Activated CD4-positive, alpha-beta T cell treated with anti-CD3 and anti-CD28 coated beads for 24 hours (primary cell): Measurements from ENCODE around the gene KCNE1.

Experiments used
- DNase-seq, 2 donors: peaks; one replicate each; pipeline ENCODE4 v3.0.0-alpha.2; 2020; ENCODE audit warnings: low read depth in 2 of 2

Gene KCNE1

GRCh38 chr21:34535886-34536285, 23.9 kb upstream of the KCNE1 start:
- DNase-seq: no peak

GRCh38 chr21:34534522-34534921, 22.5 kb upstream of the KCNE1 start:
- no peak for DNase-seq

- no peak for DNase-seq
These were observed 21.9 kb upstream of the KCNE1 start for GRCh38 chr21:34533938-34534337.

GRCh38 chr21:34531399-34531798, 19.4 kb upstream of the KCNE1 start:
- DNase-seq: no peak

GRCh38 chr21:34530261-34530660, 18.3 kb upstream of the KCNE1 start:
- no peak for DNase-seq

- DNase-seq: no peak
These were observed 16.1 kb upstream of the KCNE1 start for GRCh38 chr21:34528131-34528561.

- DNase-seq: peak; percentile 17 to 34
These were observed 14.7 kb upstream of the KCNE1 start for GRCh38 chr21:34526618-34527290.

- no peak for DNase-seq
These were observed 14.2 kb upstream of the KCNE1 start for GRCh38 chr21:34526241-34526617.

GRCh38 chr21:34524646-34525601, 12.9 kb upstream of the KCNE1 start:
- no peak for DNase-seq

GRCh38 chr21:34523019-34523555, 11.1 kb upstream of the KCNE1 start:
- DNase-seq: no peak

GRCh38 chr21:34522284-34522683, 10.3 kb upstream of the KCNE1 start:
- no peak for DNase-seq

- DNase-seq: no peak
These were observed 9.6 kb upstream of the KCNE1 start for GRCh38 chr21:34521561-34521960.

- DNase-seq: no peak
These were observed 8.9 kb upstream of the KCNE1 start for GRCh38 chr21:34520764-34521508.

- no peak for DNase-seq
These were observed 8.3 kb upstream of the KCNE1 start for GRCh38 chr21:34520281-34520680.

GRCh38 chr21:34519694-34520093, 7.7 kb upstream of the KCNE1 start:
- DNase-seq: no peak

- DNase-seq: no peak
These were observed 7.0 kb upstream of the KCNE1 start for GRCh38 chr21:34519016-34519415.

- DNase-seq: no peak
These were observed 6.3 kb upstream of the KCNE1 start for GRCh38 chr21:34518301-34518700.

GRCh38 chr21:34517491-34518245, 5.7 kb upstream of the KCNE1 start:
- DNase-seq: no peak

GRCh38 chr21:34517039-34517438, 5.0 kb upstream of the KCNE1 start:
- no peak for DNase-seq

- DNase-seq: no peak
These were observed 2.6 kb upstream of the KCNE1 start for GRCh38 chr21:34514576-34515115.

- no peak for DNase-seq
These were observed 1.2 kb upstream of the KCNE1 start for GRCh38 chr21:34513129-34513675.
